Liver (tissue), 9 donors: ENCODE results near the gene PDXK. TPM values are rescaled to one million over a fixed set of nuclear protein-coding genes. Genes with fewer than 3 reads are reported as not detected.

Source experiments
- DNase-seq: peaks from one replicate; pipeline ENCODE4 v3.0.0-alpha.2; 2017; ENCODE audit warnings: low spot score
- H3K27ac ChIP-seq, 2 donors: one replicate each; pipeline ENCODE4 v1.7.0; 2013; ENCODE audit warnings: inconsistent platforms in 2 of 2, low read length in 2 of 2, control low read depth in 1 of 2, low read depth in 1 of 2, mild to moderate bottlenecking in 1 of 2
- H3K27me3 ChIP-seq, 4 donors: one replicate each; pipeline versions ENCODE4 v1.6.1 to v1.7.0; 2013; ENCODE audit warnings: low read length in 3 of 4, inconsistent platforms in 1 of 4, mild to moderate bottlenecking in 1 of 4, moderate library complexity in 1 of 4; ENCODE audit not compliant: control insufficient read depth in 4 of 4, insufficient read depth in 4 of 4
- H3K36me3 ChIP-seq, 4 donors: one replicate each; pipeline versions ENCODE4 v1.6.1 to v1.7.0; 2013; ENCODE audit warnings: low read length in 3 of 4, mild to moderate bottlenecking in 3 of 4, low read depth in 1 of 4, moderate library complexity in 1 of 4; ENCODE audit not compliant: control insufficient read depth in 4 of 4, insufficient read depth in 3 of 4
- H3K4me1 ChIP-seq, 4 donors: one replicate each; pipeline versions ENCODE4 v1.6.1 to v1.7.0; 2013; ENCODE audit warnings: low read length in 3 of 4, mild to moderate bottlenecking in 3 of 4, moderate library complexity in 1 of 4; ENCODE audit not compliant: control insufficient read depth in 4 of 4, insufficient read depth in 4 of 4
- H3K4me3 ChIP-seq, 3 donors: one replicate each; pipeline versions ENCODE4 v1.6.1 to v1.7.0; 2013; ENCODE audit warnings: low read length in 3 of 3, control low read depth in 1 of 3, low read depth in 1 of 3, mild to moderate bottlenecking in 1 of 3
- H3K9ac ChIP-seq, 2 donors: one replicate each; pipeline ENCODE4 v1.7.0; 2013; ENCODE audit warnings: low read length in 2 of 2, mild to moderate bottlenecking in 2 of 2, moderate library complexity in 2 of 2, control low read depth in 1 of 2, low read depth in 1 of 2
- H3K9me3 ChIP-seq, 4 donors: one replicate each; pipeline versions ENCODE4 v1.6.1 to v1.7.0; 2013; ENCODE audit warnings: low read length in 3 of 4; ENCODE audit not compliant: control insufficient read depth in 4 of 4
- EGR1 ChIP-seq, 2 donors: IDR thresholded peaks; 2 replicates each; pipeline ENCODE4 v1.6.1; 2016 to 2018; ENCODE audit warnings: antibody characterized with exemption in 2 of 2, low read depth in 2 of 2
- FOXA1 ChIP-seq: IDR thresholded peaks from 2 replicates; pipeline ENCODE4 v1.6.1; 2016; ENCODE audit warnings: antibody characterized with exemption
- FOXA2 ChIP-seq: IDR thresholded peaks from 2 replicates; pipeline ENCODE4 v1.6.1; 2016; ENCODE audit warnings: antibody characterized with exemption
- GABPA ChIP-seq, 2 donors: IDR thresholded peaks in 1 of 2; conservative IDR thresholded peaks in 1 of 2; 2 replicates each; pipeline ENCODE4 v1.6.1; 2016; ENCODE audit warnings: antibody characterized with exemption in 2 of 2, mild to moderate bottlenecking in 1 of 2, moderate library complexity in 1 of 2
- HNF4A ChIP-seq, 2 donors: conservative IDR thresholded peaks; 2 replicates each; pipeline ENCODE4 v1.6.1; 2016; ENCODE audit warnings: antibody characterized with exemption in 2 of 2, mild to moderate bottlenecking in 2 of 2
- HNF4G ChIP-seq: IDR thresholded peaks from 2 replicates; pipeline ENCODE4 v1.6.1; 2016; ENCODE audit warnings: antibody characterized with exemption
- JUND ChIP-seq, 2 donors: IDR thresholded peaks; 2 replicates each; pipeline ENCODE4 v1.6.1; 2016; ENCODE audit warnings: antibody characterized with exemption in 2 of 2
- NR2F2 ChIP-seq: IDR thresholded peaks from 2 replicates; pipeline ENCODE4 v1.6.1; 2016; ENCODE audit warnings: antibody characterized with exemption
- RAD21 ChIP-seq, 2 donors: IDR thresholded peaks; 2 replicates each; pipeline ENCODE4 v1.6.1; 2016; ENCODE audit warnings: antibody characterized with exemption in 2 of 2, mild to moderate bottlenecking in 2 of 2
- RXRA ChIP-seq, 2 donors: IDR thresholded peaks; 2 replicates each; pipeline ENCODE4 v1.6.1; 2017 to 2018; ENCODE audit warnings: antibody characterized with exemption in 2 of 2, mild to moderate bottlenecking in 1 of 2
- SP1 ChIP-seq: IDR thresholded peaks from 2 replicates; pipeline ENCODE4 v1.6.1; 2018; ENCODE audit warnings: antibody characterized with exemption, mild to moderate bottlenecking
- TAF1 ChIP-seq: conservative IDR thresholded peaks from 2 replicates; pipeline ENCODE4 v1.6.1; 2016; ENCODE audit warnings: antibody characterized with exemption, mild to moderate bottlenecking
- YY1 ChIP-seq: IDR thresholded peaks from 2 replicates; pipeline ENCODE4 v1.6.1; 2016; ENCODE audit warnings: antibody characterized with exemption, mild to moderate bottlenecking
- WGBS: extraction: QIAGEN DNeasy Blood & Tissue Kit; methylation state at CpG from one replicate; pipeline ENCODE4 v1.1.7; 2013; 5-methylcytosine and 5-hydroxymethylcytosine counted together
- polyA plus RNA-seq, 2 donors: library from polyadenylated mRNA; stranded (reverse) in 1 of 2; unstranded in 1 of 2; fragments of 200-250 nt in 1 of 2; fragments of >200 nt in 1 of 2; fragmentation: Nextera tagmentation in 1 of 2; extraction: Ambion mirVana in 1 of 2; gene quantifications; one replicate each; pipeline versions ENCODE4 v1.2.1 to v1.2.3, GENCODE V29; 2013 to 2015
- total RNA-seq, 2 donors: library from RNA; depleted of rRNA; stranded (reverse); fragments of >200 nt; gene quantifications; one replicate each; pipeline ENCODE4 v1.2.3, GENCODE V29; 2014
- TF ChIP-seq, protein P1 (sequence below): IDR thresholded peaks from 2 replicates; pipeline ENCODE4 v1.6.1; 2016; ENCODE audit warnings: antibody characterized with exemption, mild to moderate bottlenecking
- TF ChIP-seq, protein P2 (sequence below): IDR thresholded peaks from 2 replicates; pipeline ENCODE4 v1.6.1; 2016; ENCODE audit warnings: antibody characterized with exemption
- TF ChIP-seq, protein P3 (sequence below): fragments of 150-350 bp; IDR thresholded peaks from 2 replicates; pipeline ENCODE4 v1.5.1; 2017; ENCODE audit warnings: improper control_type of control experiment, low read depth, low read length; ENCODE audit not compliant: missing input control
- TF ChIP-seq, protein P4 (sequence below): IDR thresholded peaks from 2 replicates; pipeline ENCODE4 v1.6.1; 2016; ENCODE audit warnings: antibody characterized with exemption
- TF ChIP-seq, protein P5 (sequence below): IDR thresholded peaks from 2 replicates; pipeline ENCODE4 v1.6.1; 2016; ENCODE audit warnings: antibody characterized with exemption
- donor health status: healthy.
- donor health status: healthy.
- donor health status: healthy.
- donor health status: healthy.
- donor health status: healthy.

PDXK gene
- total and polyA plus RNA-seq, 4 donors: 20.5 to 104 (median 34.9) TPM

DNA sequence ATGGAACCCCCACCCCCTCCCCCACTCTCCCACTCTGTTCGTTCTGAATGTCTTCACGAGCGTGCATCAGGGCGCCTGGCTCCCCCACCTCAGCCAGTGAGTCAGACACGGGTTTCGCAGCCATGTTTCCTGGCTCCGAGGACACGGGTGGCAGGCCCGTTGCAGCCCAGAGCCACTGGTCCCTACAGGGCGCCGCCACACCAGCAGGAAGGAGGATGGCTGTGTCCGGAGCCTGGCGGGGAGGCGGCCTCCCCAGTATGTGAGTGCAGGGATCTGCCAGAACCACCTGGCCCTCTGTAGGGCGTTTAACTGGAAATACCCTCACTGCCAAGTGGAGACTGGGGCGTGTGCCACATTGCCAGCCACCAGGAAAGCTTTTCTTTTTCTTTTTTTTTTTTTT lies 38.7 kb downstream of the PDXK start:
- TF ChIP-seq, protein P1, sequence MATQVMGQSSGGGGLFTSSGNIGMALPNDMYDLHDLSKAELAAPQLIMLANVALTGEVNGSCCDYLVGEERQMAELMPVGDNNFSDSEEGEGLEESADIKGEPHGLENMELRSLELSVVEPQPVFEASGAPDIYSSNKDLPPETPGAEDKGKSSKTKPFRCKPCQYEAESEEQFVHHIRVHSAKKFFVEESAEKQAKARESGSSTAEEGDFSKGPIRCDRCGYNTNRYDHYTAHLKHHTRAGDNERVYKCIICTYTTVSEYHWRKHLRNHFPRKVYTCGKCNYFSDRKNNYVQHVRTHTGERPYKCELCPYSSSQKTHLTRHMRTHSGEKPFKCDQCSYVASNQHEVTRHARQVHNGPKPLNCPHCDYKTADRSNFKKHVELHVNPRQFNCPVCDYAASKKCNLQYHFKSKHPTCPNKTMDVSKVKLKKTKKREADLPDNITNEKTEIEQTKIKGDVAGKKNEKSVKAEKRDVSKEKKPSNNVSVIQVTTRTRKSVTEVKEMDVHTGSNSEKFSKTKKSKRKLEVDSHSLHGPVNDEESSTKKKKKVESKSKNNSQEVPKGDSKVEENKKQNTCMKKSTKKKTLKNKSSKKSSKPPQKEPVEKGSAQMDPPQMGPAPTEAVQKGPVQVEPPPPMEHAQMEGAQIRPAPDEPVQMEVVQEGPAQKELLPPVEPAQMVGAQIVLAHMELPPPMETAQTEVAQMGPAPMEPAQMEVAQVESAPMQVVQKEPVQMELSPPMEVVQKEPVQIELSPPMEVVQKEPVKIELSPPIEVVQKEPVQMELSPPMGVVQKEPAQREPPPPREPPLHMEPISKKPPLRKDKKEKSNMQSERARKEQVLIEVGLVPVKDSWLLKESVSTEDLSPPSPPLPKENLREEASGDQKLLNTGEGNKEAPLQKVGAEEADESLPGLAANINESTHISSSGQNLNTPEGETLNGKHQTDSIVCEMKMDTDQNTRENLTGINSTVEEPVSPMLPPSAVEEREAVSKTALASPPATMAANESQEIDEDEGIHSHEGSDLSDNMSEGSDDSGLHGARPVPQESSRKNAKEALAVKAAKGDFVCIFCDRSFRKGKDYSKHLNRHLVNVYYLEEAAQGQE: no peak
- TF ChIP-seq YY1 (no peak), FOXA1 (no peak), RXRA (IDR thresholded peaks at IDR 0.05) (no peak), HNF4A (conservative IDR thresholded peaks at IDR 0.05) (no peak), EGR1 (IDR thresholded peaks at IDR 0.05; ENCODE audit: low read depth in 2 of 2) (no peak), GABPA (IDR thresholded peaks at IDR 0.05 in 1 of 2, conservative IDR thresholded peaks at IDR 0.05 in 1 of 2) (no peak), JUND (IDR thresholded peaks at IDR 0.05) (no peak), FOXA2 (no peak), NR2F2 (no peak), TAF1 (no peak), SP1 (no peak), RAD21 (IDR thresholded peaks at IDR 0.05) (no peak), HNF4G (no peak)
- TF ChIP-seq, protein P2, sequence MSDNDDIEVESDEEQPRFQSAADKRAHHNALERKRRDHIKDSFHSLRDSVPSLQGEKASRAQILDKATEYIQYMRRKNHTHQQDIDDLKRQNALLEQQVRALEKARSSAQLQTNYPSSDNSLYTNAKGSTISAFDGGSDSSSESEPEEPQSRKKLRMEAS: no peak
- TF ChIP-seq, protein P3, sequence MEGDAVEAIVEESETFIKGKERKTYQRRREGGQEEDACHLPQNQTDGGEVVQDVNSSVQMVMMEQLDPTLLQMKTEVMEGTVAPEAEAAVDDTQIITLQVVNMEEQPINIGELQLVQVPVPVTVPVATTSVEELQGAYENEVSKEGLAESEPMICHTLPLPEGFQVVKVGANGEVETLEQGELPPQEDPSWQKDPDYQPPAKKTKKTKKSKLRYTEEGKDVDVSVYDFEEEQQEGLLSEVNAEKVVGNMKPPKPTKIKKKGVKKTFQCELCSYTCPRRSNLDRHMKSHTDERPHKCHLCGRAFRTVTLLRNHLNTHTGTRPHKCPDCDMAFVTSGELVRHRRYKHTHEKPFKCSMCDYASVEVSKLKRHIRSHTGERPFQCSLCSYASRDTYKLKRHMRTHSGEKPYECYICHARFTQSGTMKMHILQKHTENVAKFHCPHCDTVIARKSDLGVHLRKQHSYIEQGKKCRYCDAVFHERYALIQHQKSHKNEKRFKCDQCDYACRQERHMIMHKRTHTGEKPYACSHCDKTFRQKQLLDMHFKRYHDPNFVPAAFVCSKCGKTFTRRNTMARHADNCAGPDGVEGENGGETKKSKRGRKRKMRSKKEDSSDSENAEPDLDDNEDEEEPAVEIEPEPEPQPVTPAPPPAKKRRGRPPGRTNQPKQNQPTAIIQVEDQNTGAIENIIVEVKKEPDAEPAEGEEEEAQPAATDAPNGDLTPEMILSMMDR: no peak
- TF ChIP-seq, protein P4, sequence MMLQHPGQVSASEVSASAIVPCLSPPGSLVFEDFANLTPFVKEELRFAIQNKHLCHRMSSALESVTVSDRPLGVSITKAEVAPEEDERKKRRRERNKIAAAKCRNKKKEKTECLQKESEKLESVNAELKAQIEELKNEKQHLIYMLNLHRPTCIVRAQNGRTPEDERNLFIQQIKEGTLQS: no peak
- TF ChIP-seq, protein P5, sequence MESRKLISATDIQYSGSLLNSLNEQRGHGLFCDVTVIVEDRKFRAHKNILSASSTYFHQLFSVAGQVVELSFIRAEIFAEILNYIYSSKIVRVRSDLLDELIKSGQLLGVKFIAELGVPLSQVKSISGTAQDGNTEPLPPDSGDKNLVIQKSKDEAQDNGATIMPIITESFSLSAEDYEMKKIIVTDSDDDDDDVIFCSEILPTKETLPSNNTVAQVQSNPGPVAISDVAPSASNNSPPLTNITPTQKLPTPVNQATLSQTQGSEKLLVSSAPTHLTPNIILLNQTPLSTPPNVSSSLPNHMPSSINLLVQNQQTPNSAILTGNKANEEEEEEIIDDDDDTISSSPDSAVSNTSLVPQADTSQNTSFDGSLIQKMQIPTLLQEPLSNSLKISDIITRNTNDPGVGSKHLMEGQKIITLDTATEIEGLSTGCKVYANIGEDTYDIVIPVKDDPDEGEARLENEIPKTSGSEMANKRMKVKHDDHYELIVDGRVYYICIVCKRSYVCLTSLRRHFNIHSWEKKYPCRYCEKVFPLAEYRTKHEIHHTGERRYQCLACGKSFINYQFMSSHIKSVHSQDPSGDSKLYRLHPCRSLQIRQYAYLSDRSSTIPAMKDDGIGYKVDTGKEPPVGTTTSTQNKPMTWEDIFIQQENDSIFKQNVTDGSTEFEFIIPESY: no peak
- WGBS: 88% methylated on average over 16 of the region's 16 CpGs
- H3K9ac ChIP-seq: no peak overlapping the region

More for the DNA sequence above, 38.7 kb downstream of the PDXK start:
- DNase-seq: no peak
- Histone ChIP-seq H3K4me1 (peaks cover 5 to 13% (median 9%) of the 10 kb centered on the region in 4 donors), H3K27me3 (no peaks in the 10 kb centered on the region), H3K27ac (peak overlapping the region; percentile 31 to 48), H3K9me3 (no peaks in the 10 kb centered on the region), H3K36me3 (peaks cover 17 to 61% (median 18%) of the 10 kb centered on the region in 4 donors), H3K4me3 (no peak overlapping the region)
